SK-N-SH (cell line): ENCODE data around the gene BAHCC1. TPM values are rescaled to one million over a fixed set of nuclear protein-coding genes. Genes with fewer than 3 reads are reported as not detected.
A peak's percentile ranks its signal among the peaks of the same experiment; 100 is the strongest.

Experiments used
- CTCF ChIA-PET: fragments of 300-600, 350-600 bp; formaldehyde crosslinking; extraction: SDS; loops from one replicate; lab custom pipeline; 2021; lab: Yijun Ruan, JAX
- POLR2A ChIA-PET: fragments of 350-600 bp; sonication (Branson Sonifier 250); formaldehyde crosslinking; extraction: SDS; loops from one replicate; lab custom pipeline; 2020; ENCODE audit warnings: antibody characterized with exemption, inconsistent platforms; lab: Yijun Ruan, JAX
- DNase-seq: peaks from one replicate; pipeline ENCODE4 v3.0.0; 2012
- H2AFZ ChIP-seq: fragments of 200-600 bp; sonication (generic); 2 replicates; pipeline ENCODE4 v1.8.1; 2016; ENCODE audit warnings: antibody characterized with exemption, mild to moderate bottlenecking, low read depth
- H3F3A ChIP-seq: fragments of 200-600 bp; sonication (generic); replicated peaks from 2 replicates; pipeline ENCODE3; 2016; ENCODE audit warnings: antibody characterized with exemption, mild to moderate bottlenecking; ENCODE audit not compliant: insufficient read depth
- H3K27ac ChIP-seq, 2 experiments: fragments of 200-500 bp in 1 of 2; fragments of 200-600 bp in 1 of 2; sonication (Bioruptor generic) in 1 of 2; sonication (generic), shearing (Covaris generic) in 1 of 2; 2 replicates each; pipeline versions ENCODE4 v1.5.1 to v1.6.1; 2014 to 2016; ENCODE audit warnings: low read depth in 2 of 2, inconsistent platforms in 1 of 2, low read length in 1 of 2, mild to moderate bottlenecking in 1 of 2, mixed read lengths in 1 of 2
- H3K27me3 ChIP-seq: fragments of 200-600 bp; sonication (generic), shearing (Covaris generic); 2 replicates; pipeline ENCODE4 v1.6.1; 2016; ENCODE audit warnings: mixed run types; ENCODE audit not compliant: insufficient read depth
- H3K36me3 ChIP-seq, 2 experiments: fragments of 200-500 bp in 1 of 2; fragments of 200-600 bp in 1 of 2; sonication (Bioruptor generic) in 1 of 2; sonication (generic) in 1 of 2; replicated peaks in 1 of 2; 2 replicates each; pipeline versions ENCODE3 to v1.5.1; 2014 to 2016; ENCODE audit warnings: low read length in 1 of 2, mild to moderate bottlenecking in 1 of 2; ENCODE audit not compliant: insufficient read depth in 2 of 2, control insufficient read depth in 1 of 2
- H3K4me1 ChIP-seq, 2 experiments: fragments of 200-500 bp in 1 of 2; fragments of 200-600 bp in 1 of 2; sonication (Bioruptor generic) in 1 of 2; sonication (generic), shearing (Covaris generic) in 1 of 2; 2 replicates each; pipeline versions ENCODE4 v1.5.1 to v1.6.1; 2014 to 2016; ENCODE audit warnings: low read depth in 1 of 2, low read length in 1 of 2, mixed run types in 1 of 2; ENCODE audit not compliant: insufficient read depth in 2 of 2, control insufficient read depth in 1 of 2
- H3K4me2 ChIP-seq: fragments of 200-600 bp; sonication (generic), shearing (Covaris generic); 2 replicates; pipeline ENCODE4 v1.6.1; 2017; ENCODE audit warnings: mixed run types
- H3K4me3 ChIP-seq, 2 experiments: fragments of 200-500 bp in 1 of 2; fragments of 200-600 bp in 1 of 2; sonication (Bioruptor generic) in 1 of 2; sonication (generic), shearing (Covaris generic) in 1 of 2; 2 replicates each; pipeline versions ENCODE4 v1.5.1 to v1.8.1; 2014 to 2016; ENCODE audit warnings: low read depth in 2 of 2, inconsistent platforms in 1 of 2, low read length in 1 of 2, mild to moderate bottlenecking in 1 of 2, mixed read lengths in 1 of 2, moderate library complexity in 1 of 2
- H3K79me2 ChIP-seq: fragments of 200-600 bp; sonication (generic); 2 replicates; pipeline ENCODE4 v1.8.1; 2017; ENCODE audit warnings: mild to moderate bottlenecking; ENCODE audit not compliant: insufficient read depth
- H3K9ac ChIP-seq: fragments of 200-600 bp; sonication (generic); 2 replicates; pipeline ENCODE4 v1.6.1; 2017; ENCODE audit warnings: mixed run types
- H3K9me2 ChIP-seq: fragments of 200-600 bp; sonication (generic); 2 replicates; pipeline ENCODE4 v1.6.1; 2017; ENCODE audit warnings: mixed run types
- H3K9me3 ChIP-seq: fragments of 200-600 bp; sonication (generic); 2 replicates; pipeline ENCODE4 v1.6.1; 2017; ENCODE audit warnings: mixed run types, mild to moderate bottlenecking, moderate library complexity
- H4K20me1 ChIP-seq: fragments of 200-600 bp; sonication (generic); 2 replicates; pipeline ENCODE4 v1.6.1; 2017; ENCODE audit warnings: mild to moderate bottlenecking, mixed run types; ENCODE audit not compliant: insufficient read depth
- CTCF ChIP-seq: fragments of 200-600 bp; sonication (generic); IDR thresholded peaks from 2 replicates; pipeline ENCODE4 v1.6.1; 2017; ENCODE audit warnings: antibody characterized with exemption, mild to moderate bottlenecking, moderate library complexity
- ELF1 ChIP-seq: IDR thresholded peaks from 2 replicates; pipeline ENCODE4 v1.4.0; 2012
- EP300 ChIP-seq, 2 experiments: IDR thresholded peaks; 2 replicates each; pipeline versions ENCODE4 v1.4.0 to v1.6.1; 2012; ENCODE audit warnings: borderline replicate concordance in 1 of 2, low read depth in 1 of 2, low read length in 1 of 2
- GABPA ChIP-seq: IDR thresholded peaks from 2 replicates; pipeline ENCODE4 v1.4.0; 2012; ENCODE audit warnings: low read depth, mild to moderate bottlenecking
- IRF3 ChIP-seq: fragments of 150-350 bp; IDR thresholded peaks from 2 replicates; pipeline ENCODE4 v1.6.1; 2016; ENCODE audit warnings: mild to moderate bottlenecking, low read depth, low read length
- JUND ChIP-seq: IDR thresholded peaks from 2 replicates; pipeline ENCODE4 v1.4.0; 2012
- MAX ChIP-seq: IDR thresholded peaks from 2 replicates; pipeline ENCODE4 v1.4.0; 2012; ENCODE audit warnings: low read depth
- MEF2A ChIP-seq: IDR thresholded peaks from 2 replicates; pipeline ENCODE4 v1.4.0; 2012; ENCODE audit warnings: low read depth, borderline replicate concordance
- PBX3 ChIP-seq: IDR thresholded peaks from 2 replicates; pipeline ENCODE4; 2012
- RAD21 ChIP-seq: IDR thresholded peaks from 2 replicates; pipeline ENCODE4 v1.6.1; 2012; ENCODE audit warnings: mild to moderate bottlenecking, low read length
- RCOR1 ChIP-seq: fragments of 150-350 bp; IDR thresholded peaks from 2 replicates; pipeline ENCODE4 v1.6.1; 2017; ENCODE audit warnings: antibody characterized with exemption, low read length
- RXRA ChIP-seq: IDR thresholded peaks from 2 replicates; pipeline ENCODE4 v1.4.0; 2012; ENCODE audit warnings: low read depth, mild to moderate bottlenecking, borderline replicate concordance
- SMC3 ChIP-seq: IDR thresholded peaks from 2 replicates; pipeline ENCODE4 v1.6.1; 2012; ENCODE audit warnings: low read depth, low read length, improper control_type of control experiment
- TAF1 ChIP-seq: IDR thresholded peaks from 2 replicates; pipeline ENCODE4 v1.6.1; 2012; ENCODE audit warnings: low read depth, mild to moderate bottlenecking, low read length, moderate library complexity, borderline replicate concordance
- TCF12 ChIP-seq: IDR thresholded peaks from 2 replicates; pipeline ENCODE4 v1.4.0; 2012
- USF1 ChIP-seq: IDR thresholded peaks from 2 replicates; pipeline ENCODE4 v1.4.0; 2012; ENCODE audit warnings: low read depth, borderline replicate concordance
- ZBTB33 ChIP-seq: IDR thresholded peaks from 2 replicates; pipeline ENCODE4 v1.4.0; 2012; ENCODE audit warnings: low read depth, borderline replicate concordance
- WGBS: methylation state at CpG from one replicate; pipeline ENCODE4 v1.1.6; 2017; ENCODE audit warnings: low lambda C conversion rate; 5-methylcytosine and 5-hydroxymethylcytosine counted together
- polyA plus RNA-seq, 3 experiments: library from polyadenylated mRNA; depleted of rRNA; stranded (reverse); fragments of >200 nt; gene quantifications; 2 replicates each; pipeline ENCODE4 v1.2.3, GENCODE V29; 2012

Gene BAHCC1
- polyA plus RNA-seq, 1 of the 3 experiments (the other 2 are of a cell fraction): 6.4 TPM

GRCh38 chr17:81388612-81389367, 6.5 kb upstream of the BAHCC1 start (continued):
- TF ChIP-seq RXRA: no peak
- TF ChIP-seq, all 33 proteins: peak for 2

- peaks cover 31% of the 10 kb centered on the region for H4K20me1 ChIP-seq
- H3K79me2 ChIP-seq: peaks cover 21% of the 10 kb centered on the region
- H3K9me3 ChIP-seq: no peaks in the 10 kb centered on the region
- peak overlapping the region in 1 of 2 experiments; percentile 68; a peak in 2 of 4 replicates for H3K27ac ChIP-seq
- no peak overlapping the region for H3K4me2 ChIP-seq
- TF ChIP-seq IRF3 (no peak), SMC3 (no peak), GABPA (no peak), MEF2A (no peak), RAD21 (no peak), EP300 (IDR thresholded peaks at IDR 0.05; ENCODE audit: borderline replicate concordance in 1 of 2, low read depth in 1 of 2, low read length in 1 of 2) (no peak), MAX (no peak), USF1 (no peak), RCOR1 (no peak), TCF12 (no peak), CTCF (no peak), ZBTB33 (no peak), RXRA (no peak), JUND (no peak), ELF1 (no peak), PBX3 (no peak), TAF1 (no peak)
- no peak overlapping the region for H3K4me3 ChIP-seq
- POLR2A ChIA-PET: no interaction called here
- WGBS: 86% methylated on average over 10 of the region's 10 CpGs
- H3F3A ChIP-seq: peaks cover 19% of the 10 kb centered on the region
- no peaks in the 10 kb centered on the region for H3K27me3 ChIP-seq
- CTCF ChIA-PET: interaction anchor here (0.6 kb wide), 1 partner anchor 95 kb away, joined by 3 read pairs; no protein-coding TSS in a partner anchor
- no peaks in the 10 kb centered on the region for H3K9me2 ChIP-seq
- H3K4me1 ChIP-seq: peaks cover 23 to 68% of the 10 kb centered on the region in 2 experiments
- H2AFZ ChIP-seq: no peak overlapping the region
- H3K9ac ChIP-seq: no peak overlapping the region
- no peaks in the 10 kb centered on the region for H3K36me3 ChIP-seq
- DNase-seq: no peak
Observed at GRCh38 chr17:81389585-81389984, 5.7 kb upstream of the BAHCC1 start.
